Transverse colon (tissue), 4 donors: ENCODE measurements around the gene C17orf78. TPM values are rescaled to one million over a fixed set of nuclear protein-coding genes. Genes with fewer than 3 reads are reported as not detected.
"Not testable (repeated sequence)": the region's sequence is repeated elsewhere in the genome, so short reads cannot be mapped to it uniquely, and the experiment has no call there.

Experiments
- DNase-seq: peaks from one replicate; pipeline ENCODE4 v3.0.0-alpha.2; 2019
- H3K27ac ChIP-seq, 4 donors: fragments of 200-600 bp; sonication (generic); 2 replicates each; pipeline ENCODE4 v1.5.1; 2016 to 2018; ENCODE audit warnings: inconsistent platforms in 4 of 4
- H3K27me3 ChIP-seq: fragments of 200-600 bp; sonication (generic); 2 replicates; pipeline ENCODE4 v1.5.1; 2017; ENCODE audit warnings: inconsistent platforms
- H3K36me3 ChIP-seq, 4 donors: fragments of 200-600 bp; sonication (generic); 2 replicates each; pipeline ENCODE4 v1.5.1; 2017 to 2019; ENCODE audit warnings: inconsistent platforms in 4 of 4
- H3K4me1 ChIP-seq, 4 donors: fragments of 200-600 bp; sonication (generic); 2 replicates each; pipeline ENCODE4 v1.5.1; 2017 to 2020; ENCODE audit warnings: inconsistent platforms in 4 of 4
- H3K4me3 ChIP-seq, 4 donors: fragments of 200-600 bp; sonication (generic); 1 replicate in 1 of 4; 2 replicates in 3 of 4; pipeline versions ENCODE4 v1.5.1 to v1.6.1; 2017 to 2019; ENCODE audit warnings: inconsistent platforms in 4 of 4
- H3K9me3 ChIP-seq, 2 donors: fragments of 200-600 bp; sonication (generic); 2 replicates each; pipeline ENCODE4 v1.5.1; 2017 to 2019; ENCODE audit warnings: inconsistent platforms in 2 of 2
- EP300 ChIP-seq: sonication (generic); formaldehyde crosslinking; IDR thresholded peaks from one replicate; pipeline ENCODE4 v1.6.1; 2017; ENCODE audit warnings: antibody characterized with exemption, low read depth
- POLR2A ChIP-seq: fragments of 450-650 bp; IDR thresholded peaks from one replicate; pipeline ENCODE4 v1.6.1; 2016; ENCODE audit warnings: antibody characterized with exemption, mild to moderate bottlenecking, moderate library complexity
- POLR2AphosphoS5 ChIP-seq, 3 donors: sonication (generic); formaldehyde crosslinking; IDR thresholded peaks; one replicate each; pipeline ENCODE4 v1.6.1; 2016; ENCODE audit warnings: antibody characterized with exemption in 3 of 3
- WGBS, 2 donors: methylation state at CpG; one replicate each; pipeline ENCODE4 v1.1.5; 2018; ENCODE audit warnings: low coverage in 1 of 2; 5-methylcytosine and 5-hydroxymethylcytosine counted together
- in situ Hi-C, 4 donors: fragments of 200-750 bp; cut with MboI; loops; one replicate each; pipeline versions ENCODE4 v1.15.0 to v1.15.1; 2017; ENCODE audit warnings: low sequenced_read_pairs in 3 of 4, low pct_ligation_motif_present in 1 of 4, low pct_unique_long_range_greater_than_20kb in 1 of 4
- intact Hi-C: fragments of 100-400 bp; cut with DNase I; formaldehyde crosslinking; loops from one replicate; pipeline ENCODE4 v1.15.1; 2023; ENCODE audit warnings: low total_unique reads
- total RNA-seq, 4 donors: library from RNA; depleted of rRNA; stranded (reverse); fragments of >200 nt; gene quantifications; one replicate each; pipeline ENCODE4 v1.1.0, GENCODE V29; 2016
- TF ChIP-seq, protein P1 (sequence below), 5 experiments: fragments of 200-600 bp in 3 of 5; fragments of 450-650 bp in 2 of 5; sonication (generic) in 3 of 5; IDR thresholded peaks; 1 replicate in 2 of 5; 2 replicates in 3 of 5; pipeline ENCODE4 v1.5.1; 2016 to 2017; ENCODE audit warnings: antibody characterized with exemption in 5 of 5, inconsistent platforms in 3 of 5, mild to moderate bottlenecking in 2 of 5, moderate library complexity in 1 of 5

C17orf78 gene
- total RNA-seq, 4 donors from 2014 or later: not detected

DNA sequence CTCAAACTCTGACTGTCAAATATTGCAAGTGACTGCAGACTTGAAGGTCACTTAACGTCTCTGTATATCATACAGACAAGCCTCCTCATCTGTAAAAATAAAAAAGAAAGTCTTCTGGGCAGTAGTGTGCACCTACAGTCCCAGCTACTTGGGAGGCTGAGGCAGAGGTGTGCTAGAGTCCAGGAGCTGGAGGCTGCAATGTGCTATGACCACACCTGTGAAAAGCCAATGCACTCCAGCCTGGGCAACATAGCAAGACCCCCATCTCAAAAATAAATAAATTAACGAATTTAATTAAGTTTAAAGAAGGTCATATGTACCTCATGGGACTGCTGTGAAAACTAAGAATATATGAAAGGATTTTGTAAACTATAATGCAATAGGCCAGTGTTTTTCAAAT is 35.0 kb upstream of the C17orf78 start:
- 86 to 88% methylated on average over 1 to 2 of the region's 2 CpGs for WGBS, 2 donors
- H3K36me3 ChIP-seq: no peaks in the 10 kb centered on the region
- no peak for TF ChIP-seq POLR2AphosphoS5 (IDR thresholded peaks at IDR 0.05)
- TF ChIP-seq POLR2A: no peak
- TF ChIP-seq EP300: no peak
- TF ChIP-seq, protein P1, sequence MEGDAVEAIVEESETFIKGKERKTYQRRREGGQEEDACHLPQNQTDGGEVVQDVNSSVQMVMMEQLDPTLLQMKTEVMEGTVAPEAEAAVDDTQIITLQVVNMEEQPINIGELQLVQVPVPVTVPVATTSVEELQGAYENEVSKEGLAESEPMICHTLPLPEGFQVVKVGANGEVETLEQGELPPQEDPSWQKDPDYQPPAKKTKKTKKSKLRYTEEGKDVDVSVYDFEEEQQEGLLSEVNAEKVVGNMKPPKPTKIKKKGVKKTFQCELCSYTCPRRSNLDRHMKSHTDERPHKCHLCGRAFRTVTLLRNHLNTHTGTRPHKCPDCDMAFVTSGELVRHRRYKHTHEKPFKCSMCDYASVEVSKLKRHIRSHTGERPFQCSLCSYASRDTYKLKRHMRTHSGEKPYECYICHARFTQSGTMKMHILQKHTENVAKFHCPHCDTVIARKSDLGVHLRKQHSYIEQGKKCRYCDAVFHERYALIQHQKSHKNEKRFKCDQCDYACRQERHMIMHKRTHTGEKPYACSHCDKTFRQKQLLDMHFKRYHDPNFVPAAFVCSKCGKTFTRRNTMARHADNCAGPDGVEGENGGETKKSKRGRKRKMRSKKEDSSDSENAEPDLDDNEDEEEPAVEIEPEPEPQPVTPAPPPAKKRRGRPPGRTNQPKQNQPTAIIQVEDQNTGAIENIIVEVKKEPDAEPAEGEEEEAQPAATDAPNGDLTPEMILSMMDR (IDR thresholded peaks at IDR 0.05): no peak
- intact Hi-C loops: no loop called here
- in situ Hi-C loops: no loop called here
- no peaks in the 10 kb centered on the region for H3K27me3 ChIP-seq
- H3K4me1 ChIP-seq: no peaks in the 10 kb centered on the region
- no peaks in the 10 kb centered on the region for H3K9me3 ChIP-seq
- DNase-seq: no peak
- no peak overlapping the region for H3K4me3 ChIP-seq
- H3K27ac ChIP-seq: no peak overlapping the region

DNA sequence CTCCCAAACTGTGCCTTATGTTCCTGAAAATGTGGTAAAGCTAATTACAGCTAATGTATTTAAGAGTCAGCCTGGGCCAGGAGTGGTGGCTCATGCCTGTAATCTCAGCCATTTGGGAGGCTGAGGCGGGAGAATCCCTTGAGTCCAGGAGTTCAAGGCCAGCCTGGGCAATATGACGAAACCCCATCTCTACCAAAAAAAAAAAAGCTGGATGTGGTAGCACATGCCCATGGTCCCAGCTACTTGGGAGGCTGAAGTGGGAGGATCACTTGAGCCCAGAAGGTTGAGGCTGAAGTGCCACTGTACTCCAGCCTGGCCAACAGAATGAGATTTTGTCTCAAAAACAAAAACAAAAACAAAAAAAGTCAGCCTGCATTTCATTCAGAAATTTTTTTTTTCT is 33.2 kb upstream of the C17orf78 start:
- in situ Hi-C loops: no loop called here

DNA sequence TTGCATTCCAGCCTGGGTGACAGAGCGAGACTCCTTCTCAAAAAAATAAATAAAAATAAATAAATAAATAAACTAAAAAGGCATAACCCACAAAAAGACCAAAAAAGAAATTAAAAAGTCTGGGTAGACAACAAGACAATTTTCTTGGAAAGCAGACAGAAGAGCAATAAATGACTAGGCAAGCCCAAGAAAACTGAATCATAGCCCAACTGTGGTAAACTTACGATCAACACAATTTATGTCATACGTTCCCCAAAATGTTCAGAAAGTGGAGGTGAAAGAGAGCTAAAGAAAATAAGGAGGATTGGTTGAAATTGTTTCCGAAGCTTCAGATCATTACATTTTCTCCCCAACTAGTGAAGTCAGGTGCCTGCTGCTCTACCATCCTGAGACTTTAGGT is 31.3 kb upstream of the C17orf78 start:
- Histone ChIP-seq H3K27ac (no peak overlapping the region), H3K4me3 (no peak overlapping the region), H3K4me1 (no peaks in the 10 kb centered on the region), H3K27me3 (no peaks in the 10 kb centered on the region), H3K9me3 (no peaks in the 10 kb centered on the region), H3K36me3 (no peaks in the 10 kb centered on the region)
- 89 to 100% methylated on average over 2 to 4 of the region's 4 CpGs for WGBS, 2 donors
- in situ Hi-C loops: no loop called here
- intact Hi-C loops: loop anchor here (2.0 kb wide), 1 partner anchor 46 kb away; no protein-coding TSS in a partner anchor
- TF ChIP-seq POLR2AphosphoS5 (IDR thresholded peaks at IDR 0.05) (no peak), EP300 (no peak), POLR2A (no peak)
- TF ChIP-seq, protein P1 (IDR thresholded peaks at IDR 0.05): no peak
- DNase-seq: no peak

More for the DNA sequence above, 33.2 kb upstream of the C17orf78 start:
- intact Hi-C loops: no loop called here
- H3K27ac ChIP-seq: no peak overlapping the region
- no peaks in the 10 kb centered on the region for H3K36me3 ChIP-seq
- TF ChIP-seq POLR2AphosphoS5 (IDR thresholded peaks at IDR 0.05): no peak
- TF ChIP-seq EP300: no peak
- no peak for TF ChIP-seq POLR2A
- TF ChIP-seq, protein P1 (IDR thresholded peaks at IDR 0.05): no peak
- H3K4me1 ChIP-seq: no peaks in the 10 kb centered on the region
- DNase-seq: no peak
- no peaks in the 10 kb centered on the region for H3K27me3 ChIP-seq
- H3K9me3 ChIP-seq: no peaks in the 10 kb centered on the region
- WGBS, 2 donors: 71 to 100% methylated on average over 2 of the region's 2 CpGs
- no peak overlapping the region for H3K4me3 ChIP-seq

DNA sequence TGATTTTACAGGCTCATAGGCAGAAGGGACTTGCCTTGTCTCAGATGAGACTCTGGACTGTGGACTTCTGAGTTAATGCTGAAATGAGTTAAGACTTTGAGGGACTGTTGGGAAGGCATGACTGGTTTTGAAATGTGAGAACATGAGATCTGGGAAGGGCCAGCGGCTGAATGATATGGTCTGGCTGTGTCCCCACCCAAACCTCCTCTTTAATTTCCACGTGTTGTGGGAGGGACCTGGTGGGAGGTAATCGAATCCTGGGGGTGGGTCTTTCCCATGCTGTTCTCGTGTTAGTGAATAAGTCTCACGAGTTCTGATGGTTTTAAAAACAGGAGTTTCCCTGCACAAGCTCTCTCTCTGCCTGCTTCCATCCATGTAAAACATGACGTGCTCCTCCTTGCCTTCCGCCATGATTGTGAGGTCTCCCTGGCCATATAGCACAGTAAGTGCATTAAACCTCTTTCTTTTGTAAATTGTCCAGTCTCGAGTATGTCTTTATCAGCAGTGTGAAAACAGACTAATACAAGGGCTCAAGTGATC is 28.9 kb upstream of the C17orf78 start:
- in situ Hi-C loops, H3K27me3 ChIP-seq, H3K27ac ChIP-seq, H3K4me1 ChIP-seq, intact Hi-C loops, H3K36me3 ChIP-seq, H3K4me3 ChIP-seq, H3K9me3 ChIP-seq, DNase-seq: not testable (repeated sequence)
- WGBS, 2 donors: 95 to 100% methylated on average over 3 to 8 of the region's 8 CpGs

DNA sequence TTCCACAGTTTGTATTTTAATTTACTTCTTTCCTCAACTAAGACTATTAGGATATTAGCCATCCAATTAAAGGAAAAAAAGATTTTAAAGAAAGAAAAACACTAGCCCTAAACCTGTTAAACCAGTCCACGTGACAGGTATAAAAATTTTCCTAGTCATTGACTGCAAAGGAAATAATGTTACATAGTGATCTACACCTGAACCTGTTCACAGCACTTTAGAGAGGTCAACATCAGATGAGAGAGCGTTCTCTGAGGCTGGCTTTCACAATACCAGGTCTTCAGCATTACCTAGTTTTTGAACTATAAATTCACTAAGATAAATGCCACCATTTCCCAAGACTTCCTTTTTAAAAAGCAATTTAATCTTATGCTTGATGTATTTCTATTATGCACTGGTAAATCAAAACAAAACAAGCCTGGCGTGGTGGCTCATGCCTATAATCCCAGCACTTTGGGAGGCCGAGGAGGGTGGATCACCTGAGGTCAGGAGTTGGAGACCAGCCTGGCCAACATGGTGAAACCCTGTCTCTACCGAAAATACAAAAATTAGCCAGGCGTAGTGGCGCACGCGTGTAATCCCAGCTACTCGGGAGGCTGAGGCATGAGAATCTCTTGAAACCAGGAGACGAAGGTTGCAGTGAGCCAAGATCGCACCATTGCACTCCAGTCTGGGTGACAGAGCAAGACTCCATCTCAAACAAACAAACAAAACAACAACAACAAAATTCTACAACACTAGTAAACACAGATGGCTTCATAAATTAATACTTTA is 18.8 kb upstream of the C17orf78 start:
- DNase-seq, H3K36me3 ChIP-seq, H3K4me3 ChIP-seq, H3K27ac ChIP-seq, H3K9me3 ChIP-seq, H3K27me3 ChIP-seq, in situ Hi-C loops: not testable (repeated sequence)
- H3K4me1 ChIP-seq: peaks cover 6 to 34% (median 21%) of the 10 kb centered on the region in 4 donors
- intact Hi-C loops: loop anchor here (10.0 kb wide), 1 partner anchor 48 kb away; the partner anchor contains the start of genes ACACA and TADA2A
- 85 to 90% methylated on average over 8 to 12 of the region's 12 CpGs for WGBS, 2 donors
